SU-DHL-6 (cell line): Measurements from ENCODE around the gene GORASP1.

Experiments
- CTCF ChIP-seq: fragments of 200-600 bp; sonication (generic); IDR thresholded peaks from one replicate; pipeline ENCODE4 v1.5.1; 2017; ENCODE audit warnings: antibody characterized with exemption, mild to moderate bottlenecking, low read length, moderate library complexity; ENCODE audit not compliant: insufficient read depth, poor library complexity, severe bottlenecking
- EZH2phosphoT487 ChIP-seq: fragments of 200-600 bp; sonication (generic), shearing (Covaris generic); conservative IDR thresholded peaks from 2 replicates; pipeline ENCODE4 v1.6.1; 2018; ENCODE audit warnings: mild to moderate bottlenecking, antibody characterized with exemption, low read length, moderate library complexity, mixed read lengths

DNA sequence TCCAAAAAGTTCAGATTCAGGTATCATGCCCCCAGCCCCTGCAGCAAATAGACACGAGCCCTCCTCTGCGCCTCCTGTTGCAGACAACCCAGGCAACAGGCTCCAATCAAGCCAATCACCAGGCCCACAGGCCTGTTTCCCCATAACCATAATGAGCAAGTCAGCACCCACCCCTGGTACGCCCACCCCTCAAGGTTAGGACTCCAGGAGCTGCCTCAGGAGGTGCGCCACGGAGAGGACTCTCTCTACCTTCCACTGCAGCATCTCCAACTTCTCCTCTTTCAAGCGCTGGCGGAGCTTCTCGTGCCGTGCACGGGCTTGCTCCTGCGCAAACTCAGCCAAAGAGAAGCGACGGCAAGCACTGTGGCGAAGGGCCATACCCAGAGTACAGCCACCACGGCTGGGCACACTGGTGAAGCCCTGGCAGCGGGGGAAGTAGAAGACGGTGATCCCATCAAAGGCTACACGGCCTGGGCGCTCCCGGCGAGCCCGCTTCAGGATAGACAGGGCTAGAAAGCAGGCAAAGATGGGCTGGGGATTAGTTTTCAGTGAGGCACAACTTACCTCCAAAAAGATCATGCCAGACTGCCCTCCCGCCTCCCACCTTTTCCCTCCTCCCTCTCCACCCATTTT is 37.4 kb upstream of the GORASP1 start:
- TF ChIP-seq EZH2phosphoT487 (no peak), CTCF (no peak)
